COLO829 (cell line): ENCODE measurements around the gene TM9SF3.

Experiments used
- DNase-seq: peaks from one replicate; pipeline ENCODE4 v3.0.0; 2012; ENCODE audit warnings: low spot score

Gene TM9SF3

DNA sequence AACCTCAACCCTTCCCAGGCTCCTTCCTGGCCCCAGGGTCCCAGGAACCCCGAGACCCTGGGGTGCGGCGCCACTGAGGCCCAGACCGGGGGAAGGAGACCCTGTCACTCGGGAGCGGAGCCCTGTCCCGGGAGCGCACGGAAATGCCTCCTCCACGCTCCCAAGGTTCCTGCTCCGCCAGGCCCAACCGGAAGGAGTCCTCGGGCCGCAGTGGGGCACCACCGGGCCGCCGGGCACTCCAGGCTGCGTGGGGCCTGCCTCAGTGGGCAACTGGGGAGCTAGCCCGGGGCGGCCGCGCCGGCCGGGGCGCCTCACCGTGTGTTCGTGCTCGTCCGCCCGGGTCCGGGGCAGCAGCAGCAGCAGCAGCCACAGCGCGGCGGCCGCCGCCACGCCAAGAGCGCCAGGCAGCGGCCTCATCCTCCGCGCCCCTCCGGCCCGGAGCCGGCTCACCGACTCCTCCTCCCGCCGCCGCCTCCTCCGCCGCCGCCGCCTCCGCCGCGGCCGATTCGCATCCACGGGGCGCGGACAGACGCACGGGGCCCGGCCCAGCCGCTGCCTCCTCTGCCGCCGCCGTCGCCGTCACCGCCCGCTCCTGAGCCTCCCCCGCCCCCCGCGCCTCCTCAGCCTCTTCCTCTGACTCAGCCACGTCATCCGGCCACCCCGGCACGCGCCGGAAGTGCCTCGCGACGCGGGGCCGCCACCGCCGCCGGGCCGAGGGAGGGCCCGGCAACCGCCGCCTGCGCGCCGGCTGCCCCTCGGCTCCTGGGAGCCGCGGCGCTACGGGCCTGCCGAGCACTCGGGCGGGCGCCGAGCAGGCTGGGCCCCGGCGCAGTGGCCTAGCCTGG is at the start of gene TM9SF3:
Gene TM9SF3 (minus strand): TSS at position 594 of the 845 bp plus-strand sequence. CDS start 177 bp downstream, at position 417.
- DNase-seq: peak; percentile 67

GRCh38 chr10:96636551-96636950 is 49.7 kb upstream of the TM9SF3 start:
- no peak for DNase-seq

DNA sequence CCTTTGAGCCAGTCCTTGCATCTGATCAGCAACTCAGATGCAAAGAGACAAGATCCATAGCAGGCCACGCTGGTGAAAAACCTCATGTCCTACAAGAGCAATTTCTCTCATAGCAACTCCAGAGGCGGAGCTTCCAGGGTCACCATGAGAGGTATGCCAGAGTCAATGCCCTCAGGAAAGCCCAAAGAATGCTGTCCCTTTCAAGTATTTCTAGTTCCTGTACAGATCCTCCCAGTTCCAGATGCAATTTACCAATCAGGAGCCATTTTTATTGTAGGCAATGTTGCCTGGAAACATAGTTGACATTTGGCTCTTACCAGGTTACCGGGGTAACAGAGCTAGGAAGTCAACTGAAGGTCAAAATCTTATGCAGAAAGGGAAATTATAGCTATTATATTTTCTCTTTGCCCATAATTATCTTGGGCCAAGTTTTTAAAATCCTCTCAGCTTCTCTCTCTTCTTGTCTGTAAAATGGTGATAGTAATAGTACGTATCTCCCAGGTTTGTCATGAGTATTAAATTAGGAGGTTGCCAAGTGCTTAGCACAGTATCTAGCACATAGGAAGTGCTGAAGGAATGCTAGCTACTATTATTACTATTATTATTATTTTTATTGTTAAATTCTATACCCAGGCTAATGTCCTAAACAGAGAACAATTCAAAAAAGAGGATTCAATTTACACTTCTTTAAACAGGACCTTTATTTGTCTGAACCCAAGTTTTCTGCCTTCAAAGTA is 46.3 kb upstream of the TM9SF3 start:
- DNase-seq: no peak

- no peak for DNase-seq
Measured at GRCh38 chr10:96627292-96627691, 40.5 kb upstream of the TM9SF3 start.

GRCh38 chr10:96626795-96627194 is 40.0 kb upstream of the TM9SF3 start:
- no peak for DNase-seq

DNA sequence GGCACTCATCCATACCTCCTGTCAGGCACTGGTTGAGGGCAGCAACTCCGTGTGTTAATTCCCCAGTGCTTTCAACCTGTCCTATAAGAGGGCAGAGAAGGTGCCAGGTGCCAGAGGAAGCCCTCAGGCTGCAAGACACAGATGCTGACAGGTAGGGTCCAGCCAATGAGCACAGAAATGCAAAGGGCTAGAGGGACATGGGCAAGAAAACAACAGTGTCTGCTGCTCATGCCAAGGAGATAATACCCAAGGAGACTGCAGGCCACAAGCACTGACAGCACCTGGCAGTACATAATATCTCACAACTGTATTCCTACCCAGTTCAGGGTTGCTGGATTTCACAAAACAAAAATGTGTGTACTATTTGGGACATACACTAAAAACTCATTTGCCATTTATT is 38.4 kb upstream of the TM9SF3 start:
- no peak for DNase-seq

GRCh38 chr10:96622013-96622787 is 35.4 kb upstream of the TM9SF3 start:
- DNase-seq: no peak

DNA sequence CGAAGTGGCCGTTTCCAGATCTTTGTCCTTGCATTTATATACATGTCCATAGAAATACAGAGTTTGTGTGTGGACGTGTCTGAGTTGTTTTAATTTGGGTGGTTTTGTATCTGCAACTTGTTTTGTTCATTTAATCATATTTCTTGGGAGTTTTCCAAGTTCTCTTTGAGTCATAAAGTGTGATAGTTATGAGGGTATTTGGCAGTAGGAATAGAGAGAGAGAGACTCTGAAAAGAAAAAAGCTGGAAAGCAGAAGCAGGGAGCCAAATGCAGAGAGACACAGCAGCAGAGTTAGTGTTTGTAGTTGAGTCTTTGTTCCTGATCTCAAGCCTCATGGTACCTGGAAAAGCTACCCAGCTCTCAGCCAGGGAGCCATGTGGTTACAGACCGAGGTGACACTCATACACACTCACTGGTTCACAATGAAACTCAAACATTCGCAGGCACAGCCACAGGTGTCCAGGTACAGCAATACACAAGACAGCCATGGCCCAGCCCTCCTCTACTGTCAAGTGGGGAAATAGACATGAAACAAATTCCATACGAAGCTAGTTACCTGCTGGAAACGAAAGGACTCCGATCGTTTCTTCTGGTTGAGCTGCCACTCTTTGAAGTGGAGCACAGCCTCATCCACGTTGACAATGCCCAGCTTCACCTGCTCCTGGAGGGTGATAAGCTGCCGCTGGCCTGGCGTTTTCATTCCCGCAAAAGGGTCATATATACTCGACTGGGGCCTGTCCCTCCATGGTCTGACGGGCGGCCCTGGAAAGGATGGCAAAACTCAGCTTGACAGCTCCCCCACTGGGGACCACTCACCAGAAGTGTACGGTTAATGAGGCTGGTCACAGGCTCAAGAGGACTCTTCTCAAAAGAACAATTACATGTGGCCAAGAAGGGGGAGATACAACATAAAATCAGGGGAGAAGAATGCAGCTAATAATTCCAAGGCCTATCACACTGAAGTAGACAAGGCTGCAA is 33.3 kb upstream of the TM9SF3 start:
- DNase-seq: no peak

DNA sequence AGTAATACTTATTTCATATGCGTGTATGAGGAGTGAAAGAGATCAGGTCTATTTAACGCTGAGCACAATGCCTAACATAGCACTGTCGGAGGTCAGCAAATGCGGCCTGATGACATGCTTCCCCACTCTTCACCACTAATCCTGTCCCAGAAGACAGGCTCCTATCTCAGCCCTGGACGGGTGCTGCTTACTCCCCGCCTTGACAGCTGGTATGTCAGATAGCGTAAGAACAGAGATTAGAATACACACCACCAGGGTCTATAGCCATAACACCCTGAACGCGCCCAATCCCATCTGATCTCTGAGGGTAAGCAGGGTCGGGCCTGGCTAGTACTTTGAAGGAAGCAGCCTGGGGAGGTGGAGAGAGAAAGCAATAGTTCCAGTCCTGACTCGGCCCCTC is 32.3 kb upstream of the TM9SF3 start:
- no peak for DNase-seq

- no peak for DNase-seq
Measured at GRCh38 chr10:96618653-96619052, 31.8 kb upstream of the TM9SF3 start.

GRCh38 chr10:96616961-96617360 is 30.1 kb upstream of the TM9SF3 start:
- DNase-seq: no peak

DNA sequence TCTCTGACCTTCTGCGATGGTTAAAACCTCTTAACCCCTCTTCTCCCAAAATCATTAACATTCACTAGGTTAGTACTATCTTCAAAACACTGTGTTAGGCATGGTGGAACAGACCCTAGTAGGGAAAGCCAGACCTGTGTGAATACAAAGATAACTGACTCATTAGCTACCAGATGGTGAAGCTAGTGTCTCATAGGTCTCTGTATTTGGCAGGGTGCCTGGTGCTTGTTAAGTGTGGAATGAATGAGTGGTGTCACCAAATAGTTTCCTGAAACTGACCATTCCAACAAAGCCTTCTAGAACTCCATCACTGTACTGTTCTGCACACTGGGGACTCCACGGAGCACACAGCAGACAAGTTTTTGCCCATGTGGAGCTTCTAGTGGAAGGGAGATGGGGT is 27.7 kb upstream of the TM9SF3 start:
- peak; percentile 41 for DNase-seq

DNA sequence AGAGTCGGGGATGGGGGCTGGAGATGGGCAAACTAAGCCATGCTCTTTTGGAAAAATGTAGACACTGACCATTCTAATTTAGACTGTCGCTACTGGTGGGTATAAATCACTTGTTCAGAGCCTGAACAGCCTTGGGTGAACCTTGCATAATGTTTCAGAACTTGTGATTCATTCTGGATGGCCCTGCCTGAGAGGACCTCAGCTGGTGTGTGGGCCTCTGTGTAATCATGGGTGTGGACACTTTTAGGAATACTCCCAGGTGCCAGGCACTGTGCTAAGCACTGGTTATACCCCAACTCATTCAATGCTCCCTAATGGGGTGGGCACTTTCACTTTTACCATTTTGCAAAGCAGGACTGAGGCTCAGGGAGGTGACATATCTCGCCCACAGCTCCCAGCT is 26.8 kb upstream of the TM9SF3 start:
- DNase-seq: no peak

GRCh38 chr10:96612055-96612830 is 25.4 kb upstream of the TM9SF3 start:
- DNase-seq: no peak

DNA sequence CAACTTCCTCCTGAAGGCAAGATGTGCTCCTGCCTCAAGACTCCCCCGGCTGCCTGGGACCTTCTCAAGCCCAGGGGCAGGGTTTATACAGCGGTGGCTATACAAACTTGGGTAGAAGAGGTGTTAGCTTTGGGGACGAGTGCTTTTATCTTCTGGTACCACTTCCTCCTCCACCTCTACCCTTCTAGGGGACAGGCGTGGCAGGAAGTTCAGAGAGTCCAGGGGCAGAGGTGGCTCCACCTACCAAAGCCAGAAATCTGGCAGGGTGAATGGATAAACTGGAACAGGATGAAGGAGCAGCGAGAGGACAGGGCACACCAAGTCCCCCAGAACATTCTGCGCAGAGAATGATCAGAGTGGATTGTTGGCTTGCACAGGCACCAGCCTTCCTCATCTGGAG is 24.0 kb upstream of the TM9SF3 start:
- no peak for DNase-seq

DNA sequence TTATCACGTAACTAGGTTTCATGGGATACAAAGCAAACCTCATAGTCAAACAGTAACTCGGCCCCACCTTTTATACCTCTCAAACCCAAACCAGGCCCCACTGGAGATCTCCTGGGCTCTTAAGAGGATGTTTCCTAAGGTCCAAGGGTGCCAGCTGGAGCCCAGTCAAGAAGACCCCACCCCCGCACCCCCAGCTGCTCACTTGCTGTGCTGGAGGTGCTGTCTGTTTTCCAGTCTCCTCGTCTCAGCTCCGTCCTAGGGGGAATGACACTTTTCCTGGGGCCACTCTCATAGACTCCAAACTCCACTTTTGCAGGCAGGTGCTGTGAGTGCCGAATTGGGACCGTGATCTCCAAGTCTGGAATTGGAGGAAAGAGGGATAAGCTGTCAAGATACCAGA is 22.7 kb upstream of the TM9SF3 start:
- DNase-seq: no peak

GRCh38 chr10:96608805-96609204 is 22.0 kb upstream of the TM9SF3 start:
- no peak for DNase-seq

- no peak for DNase-seq
Measured at GRCh38 chr10:96608262-96608661, 21.4 kb upstream of the TM9SF3 start.

- no peak for DNase-seq
Measured at GRCh38 chr10:96606946-96607345, 20.1 kb upstream of the TM9SF3 start.

DNA sequence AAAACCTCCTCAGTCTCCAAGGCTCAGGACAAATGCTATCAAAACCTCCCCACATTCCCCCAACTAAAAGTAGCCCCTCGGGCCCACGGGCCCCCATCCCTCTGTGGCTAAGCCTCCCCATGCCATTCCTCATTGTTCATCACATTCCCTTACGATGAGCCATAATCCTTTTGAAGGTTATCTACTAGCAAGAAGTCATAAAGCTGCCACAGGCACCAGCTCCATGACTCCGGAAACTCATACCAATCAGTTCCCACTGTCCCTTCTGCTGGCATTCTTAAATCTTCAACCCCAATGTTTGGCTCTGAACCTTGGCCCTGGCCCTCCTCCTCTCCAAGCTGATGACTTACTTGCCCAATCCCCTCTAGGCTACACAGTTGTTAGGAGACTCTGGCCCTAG is 19.4 kb upstream of the TM9SF3 start:
- no peak for DNase-seq

DNA sequence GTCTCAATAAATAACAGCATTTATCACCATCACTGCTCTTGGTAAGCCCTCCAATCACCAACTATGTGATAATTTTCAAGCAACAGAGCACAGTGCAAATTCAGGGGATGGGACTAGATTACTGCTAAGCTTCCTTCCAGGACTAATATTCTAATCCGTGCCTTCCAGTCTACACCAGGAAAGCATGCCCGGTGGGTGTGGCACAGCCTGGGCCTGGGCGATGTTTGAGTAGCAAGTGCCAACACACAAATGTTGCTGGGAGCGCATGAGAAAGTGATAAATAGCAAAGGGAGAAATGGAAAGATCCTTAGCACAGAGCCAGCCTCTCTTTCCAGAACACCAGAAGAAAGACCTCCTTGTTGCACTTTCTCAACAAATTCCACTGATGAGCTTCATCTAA is 13.5 kb upstream of the TM9SF3 start:
- no peak for DNase-seq
